GM19193 (cell line): ENCODE measurements around the gene HTR1A.

Source experiments
- POLR2A ChIP-seq: IDR thresholded peaks from 4 replicates; pipeline ENCODE4 v1.6.1; 2011; ENCODE audit not compliant: insufficient read depth, insufficient read length; ENCODE audit errors: extremely low read depth

The HTR1A gene

GRCh38 chr5:63928451-63928850 is 33.8 kb downstream of the HTR1A start:
- TF ChIP-seq POLR2A: no peak

GRCh38 chr5:63923914-63924313 is 38.3 kb downstream of the HTR1A start:
- no peak for TF ChIP-seq POLR2A

DNA sequence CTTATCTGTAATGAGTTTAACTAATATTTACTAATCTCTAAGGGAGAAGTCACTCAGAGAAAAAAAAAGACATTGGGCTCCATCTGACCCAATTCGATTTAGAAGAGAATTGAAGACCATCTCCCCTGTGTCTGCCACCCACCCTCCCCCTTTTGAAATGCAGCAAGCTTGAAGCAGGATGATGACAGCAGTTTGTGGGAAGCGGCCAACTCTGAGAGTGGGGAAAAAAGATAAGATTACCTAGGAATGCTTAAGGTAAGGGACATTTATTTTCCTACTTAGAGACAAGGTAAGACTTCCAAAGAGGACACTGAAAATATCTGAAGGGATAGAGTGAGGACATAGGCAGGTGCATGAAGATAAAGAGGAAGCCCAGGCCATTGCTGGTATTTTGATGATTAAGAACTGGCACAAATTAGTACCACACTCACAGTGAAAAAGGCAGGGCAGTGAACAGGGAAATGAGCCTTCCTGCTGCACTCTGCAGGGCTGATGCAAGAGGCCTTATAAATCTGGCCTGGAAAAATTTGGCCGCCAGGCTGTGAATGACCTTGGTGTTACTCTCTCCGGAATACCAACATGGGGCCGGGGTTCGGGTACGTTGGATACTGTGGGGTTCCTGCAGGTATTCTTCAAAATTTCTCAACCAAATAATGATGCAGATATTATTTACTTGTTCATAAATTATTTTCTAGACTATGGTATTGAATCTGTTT is 42.3 kb downstream of the HTR1A start:
- no peak for TF ChIP-seq POLR2A

- TF ChIP-seq POLR2A: no peak
Measured at GRCh38 chr5:63916786-63917185, 45.5 kb downstream of the HTR1A start.

- no peak for TF ChIP-seq POLR2A
Measured at GRCh38 chr5:63911871-63912270, 50.4 kb downstream of the HTR1A start.
